ENCODE results near the gene SHROOM4.

DNA sequence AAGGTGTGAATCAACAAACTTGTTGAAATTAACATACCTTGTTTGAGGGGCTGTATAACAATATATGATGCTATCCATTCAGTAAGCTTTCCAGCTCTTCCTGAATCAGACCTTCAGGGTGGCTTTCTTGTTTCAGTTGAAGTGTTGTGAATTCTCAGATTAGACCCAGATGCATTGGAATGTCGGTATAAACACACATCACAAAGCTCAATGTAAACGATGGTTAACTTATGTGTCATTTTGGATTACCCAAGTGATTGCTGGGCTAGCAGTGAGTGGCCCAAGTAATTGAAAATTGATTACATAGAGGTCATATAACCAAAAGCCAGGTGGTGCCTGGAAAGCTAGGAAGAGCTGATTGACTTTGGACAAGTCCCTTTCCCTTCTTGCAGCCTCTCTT is 115.0 kb downstream of the SHROOM4 start:
- TF ChIP-seq, protein P1, sequence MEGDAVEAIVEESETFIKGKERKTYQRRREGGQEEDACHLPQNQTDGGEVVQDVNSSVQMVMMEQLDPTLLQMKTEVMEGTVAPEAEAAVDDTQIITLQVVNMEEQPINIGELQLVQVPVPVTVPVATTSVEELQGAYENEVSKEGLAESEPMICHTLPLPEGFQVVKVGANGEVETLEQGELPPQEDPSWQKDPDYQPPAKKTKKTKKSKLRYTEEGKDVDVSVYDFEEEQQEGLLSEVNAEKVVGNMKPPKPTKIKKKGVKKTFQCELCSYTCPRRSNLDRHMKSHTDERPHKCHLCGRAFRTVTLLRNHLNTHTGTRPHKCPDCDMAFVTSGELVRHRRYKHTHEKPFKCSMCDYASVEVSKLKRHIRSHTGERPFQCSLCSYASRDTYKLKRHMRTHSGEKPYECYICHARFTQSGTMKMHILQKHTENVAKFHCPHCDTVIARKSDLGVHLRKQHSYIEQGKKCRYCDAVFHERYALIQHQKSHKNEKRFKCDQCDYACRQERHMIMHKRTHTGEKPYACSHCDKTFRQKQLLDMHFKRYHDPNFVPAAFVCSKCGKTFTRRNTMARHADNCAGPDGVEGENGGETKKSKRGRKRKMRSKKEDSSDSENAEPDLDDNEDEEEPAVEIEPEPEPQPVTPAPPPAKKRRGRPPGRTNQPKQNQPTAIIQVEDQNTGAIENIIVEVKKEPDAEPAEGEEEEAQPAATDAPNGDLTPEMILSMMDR (IDR thresholded peaks at IDR 0.05; ENCODE audit: low read length), result no peak
- TF ChIP-seq EZH2phosphoT487 (IDR thresholded peaks at IDR 0.05; ENCODE audit: low read length) (no peak), EZH2 (optimal IDR thresholded peaks at IDR 0.05; ENCODE audit: low read depth, low read length) (no peak)

Measured in MM.1S (cell line).